Natural killer cell treated with Interleukin-12 subunit alpha and Interleukin-12 subunit beta and Interleukin-15 and Interleukin-18, amount 100 ng/mL, for 72 hours (primary cell): ENCODE data around the gene WDR89. TPM values are rescaled to one million over a fixed set of nuclear protein-coding genes. Genes with fewer than 3 reads are reported as not detected.
A peak's percentile ranks its signal among the peaks of the same experiment; 100 is the strongest.

Source experiments
- ATAC-seq, 2 donors: fragments of 150-1000 bp; cut with Tn5 transposase in 1 of 2; sonication (Bioruptor Pico), chemical (Tn5 transposase) in 1 of 2; 2 replicates each; pipeline ENCODE4 v1.10.0; 2021
- DNase-seq: peaks from one replicate; pipeline ENCODE4 v3.0.0; 2022; ENCODE audit warnings: low spot score
- H3K27ac Mint-ChIP-seq, 2 donors: 1 replicate in 1 of 2; 2 replicates in 1 of 2; pipeline ENCODE4 v1.8.0; 2022; ENCODE audit warnings: mixed read lengths in 2 of 2, mild to moderate bottlenecking in 1 of 2, moderate library complexity in 1 of 2
- H3K27me3 Mint-ChIP-seq, 2 donors: 1 replicate in 1 of 2; 2 replicates in 1 of 2; pipeline ENCODE4 v1.8.0; 2022; ENCODE audit warnings: mixed read lengths in 2 of 2
- H3K36me3 Mint-ChIP-seq: one replicate; pipeline ENCODE4 v1.8.0; 2022; ENCODE audit warnings: mixed read lengths
- H3K4me1 Mint-ChIP-seq, 2 donors: 1 replicate in 1 of 2; 2 replicates in 1 of 2; pipeline ENCODE4 v1.8.0; 2022; ENCODE audit warnings: low read depth in 2 of 2, mixed read lengths in 2 of 2, mild to moderate bottlenecking in 1 of 2
- H3K4me3 Mint-ChIP-seq: one replicate; pipeline ENCODE4 v1.8.0; 2022; ENCODE audit warnings: mixed read lengths
- H3K9me3 Mint-ChIP-seq: 2 replicates; pipeline ENCODE4 v1.8.0; 2022; ENCODE audit warnings: mixed read lengths
- total RNA-seq, 2 donors: library from RNA; stranded (reverse); gene quantifications; one replicate each; pipeline ENCODE4 v1.2.3, GENCODE V29; 2022

The WDR89 gene
- total RNA-seq, result 10 to 100 TPM; 22.3 to 22.7 TPM

DNA sequence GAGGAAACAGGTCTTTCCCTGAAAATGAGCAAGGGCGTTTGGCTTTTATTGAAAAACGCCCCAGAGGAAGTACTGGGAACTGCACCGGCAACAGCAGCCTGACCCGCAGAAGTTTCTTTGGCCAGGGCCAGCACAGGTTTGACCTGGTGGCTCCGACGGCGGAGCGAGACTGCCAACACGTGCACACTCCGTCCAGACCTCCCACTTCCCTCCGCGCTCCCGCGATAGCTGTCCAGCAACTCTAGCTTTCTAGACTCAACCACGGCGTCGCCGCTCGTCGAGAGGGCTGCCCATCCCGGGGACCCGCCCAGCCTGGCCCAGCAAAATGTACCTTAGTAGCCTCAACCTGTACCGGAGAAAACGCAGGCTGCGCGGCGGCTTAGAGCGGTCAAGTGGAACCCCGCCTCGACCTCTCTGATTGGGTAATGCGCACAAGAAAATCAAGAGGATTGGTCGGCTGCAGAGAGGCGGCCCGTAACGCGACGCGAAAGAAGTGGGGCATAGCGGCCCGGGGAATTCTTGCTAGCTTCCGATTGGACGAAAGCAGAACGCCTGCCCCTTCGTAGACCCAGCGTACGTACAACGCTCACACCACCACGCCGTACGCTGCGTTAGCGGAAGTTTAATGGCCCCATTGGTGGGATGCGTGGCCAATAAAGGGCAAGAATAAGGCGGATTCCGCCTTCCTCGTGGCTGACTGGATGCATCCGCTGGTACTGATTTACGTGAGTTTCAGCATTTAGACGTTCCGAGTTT is at the start of gene WDR89:
Gene WDR89 (minus strand): TSS at position 399 of the 756 bp plus-strand sequence. CDS start 41,929 bp downstream, outside the sequence.
- DNase-seq, result peak; percentile 98
- Mint-ChIP-seq H3K36me3 (peaks cover 10% of the 10 kb centered on the region), H3K27me3 (no peaks in the 10 kb centered on the region)

DNA sequence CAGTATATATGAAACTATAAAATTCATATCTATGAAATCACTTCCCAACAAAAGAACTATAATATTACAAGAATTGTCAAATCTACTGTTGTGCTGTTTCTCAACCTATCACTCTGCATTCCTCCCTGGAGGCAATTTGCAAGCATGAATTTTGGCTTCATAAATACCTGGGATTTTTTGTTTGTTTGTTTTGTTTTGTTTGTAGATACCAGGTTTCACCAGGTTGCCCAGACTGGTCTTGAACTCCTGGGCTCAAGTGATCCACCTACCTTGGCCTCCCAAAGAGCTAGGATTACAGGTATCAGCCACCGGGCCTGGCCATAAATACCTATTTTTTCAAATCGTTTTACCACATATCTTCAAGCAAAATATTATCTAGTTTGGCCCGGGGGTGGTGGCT is 47.5 kb upstream of the WDR89 start:
- ATAC-seq, result no peak
- Mint-ChIP-seq H3K4me1 (no peaks in the 10 kb centered on the region), H3K9me3 (no peaks in the 10 kb centered on the region), H3K27ac (no peak overlapping the region), H3K4me3 (no peak overlapping the region), H3K27me3 (no peaks in the 10 kb centered on the region), H3K36me3 (no peaks in the 10 kb centered on the region)
- no peak for DNase-seq

More for the DNA sequence above, at the start of gene WDR89:
- Mint-ChIP-seq H3K4me3 (peak within 1 kb of the TSS; percentile 89), H3K27ac (peak within 1 kb of the TSS; percentile 89 to 97), H3K9me3 (peaks cover 3% of the 10 kb centered on the region), H3K4me1 (peaks cover 16 to 22% of the 10 kb centered on the region in 2 donors)
- peak; percentile 95 for ATAC-seq

GRCh38 chr14:63686926-63687325 is 45.3 kb upstream of the WDR89 start:
- Mint-ChIP-seq H3K9me3 (no peaks in the 10 kb centered on the region), H3K4me3 (no peak overlapping the region)

DNA sequence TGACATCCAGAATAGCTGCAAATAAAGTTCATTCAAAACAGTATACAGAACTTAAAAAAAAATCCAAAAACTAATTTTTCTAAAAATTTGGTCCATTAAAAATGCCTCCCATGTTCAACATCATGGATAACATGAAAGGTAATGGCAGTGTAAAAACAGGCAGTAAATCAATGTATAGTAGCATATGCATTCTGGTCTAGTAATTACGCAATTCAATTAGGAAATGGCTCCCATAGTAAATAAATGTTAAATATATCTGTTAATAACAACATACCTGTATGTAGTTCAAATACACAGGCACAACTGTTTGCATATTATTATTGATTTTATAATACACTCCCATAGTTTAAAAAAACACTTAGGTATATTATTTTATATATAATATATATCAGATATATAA is 43.7 kb upstream of the WDR89 start:
- no peak for ATAC-seq

More at GRCh38 chr14:63686926-63687325, 45.3 kb upstream of the WDR89 start:
- Mint-ChIP-seq H3K27me3 (no peaks in the 10 kb centered on the region), H3K36me3 (no peaks in the 10 kb centered on the region), H3K4me1 (no peaks in the 10 kb centered on the region), H3K27ac (no peak overlapping the region)
- ATAC-seq (no peak), DNase-seq (no peak)

DNA sequence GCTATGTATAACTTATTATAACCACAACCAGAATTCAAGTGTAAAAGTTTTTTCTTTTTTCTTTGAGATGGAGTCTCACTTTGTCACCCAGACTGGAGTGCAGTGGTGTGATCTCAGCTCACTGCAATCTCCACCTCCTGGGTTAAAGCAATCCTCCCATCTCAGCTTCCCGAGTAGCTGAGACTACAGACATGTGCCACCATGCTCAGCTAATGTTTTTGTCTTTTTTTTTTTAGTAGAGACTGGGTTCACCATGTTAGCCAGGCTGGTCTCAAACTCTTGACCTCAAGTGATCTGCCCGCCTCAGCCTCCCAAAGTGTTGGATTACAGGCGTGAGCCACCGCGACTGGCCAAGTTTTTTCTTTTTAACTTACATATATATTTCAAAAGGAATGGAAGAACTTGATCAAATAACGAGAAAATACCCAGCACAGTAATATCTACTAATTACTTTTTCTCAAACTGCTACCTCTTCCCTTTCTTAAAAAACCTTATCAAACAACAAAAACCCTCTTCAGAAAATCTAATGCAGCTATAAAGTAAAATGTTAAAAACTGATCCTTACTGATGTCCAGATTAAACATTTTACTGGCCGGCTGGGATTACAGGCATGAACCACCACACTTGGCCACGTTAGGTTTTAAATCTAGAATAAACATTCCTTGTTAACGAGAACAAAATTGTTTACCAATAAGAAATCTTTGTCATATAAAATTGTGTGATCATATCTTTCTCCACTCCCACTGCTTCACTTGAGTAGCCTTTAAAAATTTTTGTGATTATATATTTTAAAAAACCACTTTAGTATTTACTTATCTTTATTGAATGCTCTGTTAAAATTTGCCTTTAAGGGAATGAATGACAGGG is 41.3 kb upstream of the WDR89 start:
- no peak overlapping the region for H3K27ac Mint-ChIP-seq
- no peaks in the 10 kb centered on the region for H3K9me3 Mint-ChIP-seq
- no peak for DNase-seq
- no peaks in the 10 kb centered on the region for H3K36me3 Mint-ChIP-seq
- no peak overlapping the region for H3K4me3 Mint-ChIP-seq
- no peaks in the 10 kb centered on the region for H3K27me3 Mint-ChIP-seq
- H3K4me1 Mint-ChIP-seq, result no peaks in the 10 kb centered on the region
- no peak for ATAC-seq

More for the DNA sequence above, 43.7 kb upstream of the WDR89 start:
- no peaks in the 10 kb centered on the region for H3K9me3 Mint-ChIP-seq
- no peaks in the 10 kb centered on the region for H3K4me1 Mint-ChIP-seq
- no peaks in the 10 kb centered on the region for H3K27me3 Mint-ChIP-seq
- DNase-seq, result no peak
- no peak overlapping the region for H3K27ac Mint-ChIP-seq
- H3K36me3 Mint-ChIP-seq, result no peaks in the 10 kb centered on the region
- no peak overlapping the region for H3K4me3 Mint-ChIP-seq

- DNase-seq (no peak), ATAC-seq (no peak)
- no peaks in the 10 kb centered on the region for H3K27me3 Mint-ChIP-seq
- no peaks in the 10 kb centered on the region for H3K36me3 Mint-ChIP-seq
- no peak overlapping the region for H3K27ac Mint-ChIP-seq
- H3K4me1 Mint-ChIP-seq, result no peaks in the 10 kb centered on the region
- no peaks in the 10 kb centered on the region for H3K9me3 Mint-ChIP-seq
- H3K4me3 Mint-ChIP-seq, result no peak overlapping the region
These were observed 36.9 kb upstream of the WDR89 start for GRCh38 chr14:63678536-63678935.

DNA sequence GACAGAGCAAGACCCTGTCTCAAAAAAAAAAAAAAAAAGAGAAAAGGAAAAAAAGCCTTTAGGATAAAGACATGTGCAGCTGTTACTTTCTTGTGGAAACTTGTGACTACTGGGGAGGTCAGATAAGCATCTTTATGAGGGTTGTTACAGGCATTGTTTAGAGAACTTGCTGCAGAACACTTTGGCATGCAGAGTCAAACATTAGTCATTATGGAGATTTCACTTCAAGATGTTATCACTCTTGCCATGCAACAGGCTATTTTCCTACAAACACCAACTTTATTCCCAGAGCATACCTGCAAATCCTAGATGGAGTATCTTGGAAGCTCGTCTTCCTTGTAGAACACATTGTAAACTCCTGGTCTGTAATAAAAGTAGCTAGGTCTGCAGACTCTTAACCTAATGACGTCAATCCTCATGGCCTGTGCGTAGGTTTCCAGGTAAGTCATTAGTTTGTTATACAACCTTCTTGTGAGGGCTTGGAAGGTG is 36.3 kb upstream of the WDR89 start:
- no peaks in the 10 kb centered on the region for H3K36me3 Mint-ChIP-seq
- H3K27me3 Mint-ChIP-seq, result no peaks in the 10 kb centered on the region
- ATAC-seq (no peak), DNase-seq (no peak)
- H3K4me1 Mint-ChIP-seq, result no peaks in the 10 kb centered on the region
- H3K9me3 Mint-ChIP-seq, result no peaks in the 10 kb centered on the region
- H3K4me3 Mint-ChIP-seq, result no peak overlapping the region
- H3K27ac Mint-ChIP-seq, result no peak overlapping the region

GRCh38 chr14:63676615-63677014 is 34.9 kb upstream of the WDR89 start:
- Mint-ChIP-seq H3K27ac (no peak overlapping the region), H3K9me3 (no peaks in the 10 kb centered on the region), H3K4me3 (no peak overlapping the region), H3K27me3 (no peaks in the 10 kb centered on the region), H3K4me1 (no peaks in the 10 kb centered on the region), H3K36me3 (no peaks in the 10 kb centered on the region)
- ATAC-seq (no peak), DNase-seq (no peak)

- H3K4me1 Mint-ChIP-seq, result no peaks in the 10 kb centered on the region
These were observed 32.3 kb upstream of the WDR89 start for GRCh38 chr14:63673886-63674497.

GRCh38 chr14:63673255-63673654 is 31.6 kb upstream of the WDR89 start:
- no peaks in the 10 kb centered on the region for H3K9me3 Mint-ChIP-seq
- no peak overlapping the region for H3K27ac Mint-ChIP-seq

More at GRCh38 chr14:63673886-63674497, 32.3 kb upstream of the WDR89 start:
- DNase-seq (no peak), ATAC-seq (no peak)
- Mint-ChIP-seq H3K36me3 (no peaks in the 10 kb centered on the region), H3K4me3 (no peak overlapping the region), H3K27me3 (no peaks in the 10 kb centered on the region), H3K27ac (no peak overlapping the region), H3K9me3 (no peaks in the 10 kb centered on the region)

DNA sequence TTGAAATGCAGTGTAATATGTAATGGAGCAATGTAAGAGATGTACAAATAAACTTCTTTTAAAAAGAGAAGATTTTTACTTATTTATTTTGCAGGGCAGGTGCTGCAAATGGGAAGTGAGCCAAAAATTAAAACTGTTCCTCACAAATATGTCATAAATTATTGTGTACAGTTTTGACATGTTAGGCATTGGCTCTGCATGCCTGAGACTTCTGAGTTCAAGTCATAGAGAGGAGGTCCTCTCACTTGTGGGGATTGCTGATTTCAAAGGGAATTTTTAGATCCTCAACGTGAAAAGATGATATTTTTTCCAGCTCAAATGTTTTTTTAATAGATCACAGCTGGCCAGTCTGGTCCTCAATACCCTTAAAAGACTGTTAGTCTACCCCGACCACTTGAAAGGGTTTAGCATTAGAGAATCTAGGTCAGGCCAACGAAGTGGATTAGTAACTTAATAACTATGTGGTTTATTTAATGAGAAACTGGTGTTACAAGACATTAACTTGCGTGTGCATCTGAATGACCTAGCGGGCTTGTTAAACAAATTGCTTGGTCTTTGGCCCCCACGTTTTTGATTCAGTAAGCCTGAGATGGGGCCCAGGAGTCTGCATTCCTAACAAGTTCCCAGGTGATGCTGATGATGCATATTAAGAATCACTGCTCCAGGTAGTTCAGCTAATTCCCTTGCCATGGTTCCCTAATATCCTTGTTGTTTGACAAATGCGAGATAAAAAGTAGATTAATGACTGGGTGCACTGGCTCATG is 30.9 kb upstream of the WDR89 start:
- ATAC-seq (no peak), DNase-seq (no peak)
- no peaks in the 10 kb centered on the region for H3K36me3 Mint-ChIP-seq
- H3K9me3 Mint-ChIP-seq, result no peaks in the 10 kb centered on the region
- no peak overlapping the region for H3K27ac Mint-ChIP-seq
- no peaks in the 10 kb centered on the region for H3K27me3 Mint-ChIP-seq
- H3K4me1 Mint-ChIP-seq, result no peaks in the 10 kb centered on the region
- no peak overlapping the region for H3K4me3 Mint-ChIP-seq

More at GRCh38 chr14:63673255-63673654, 31.6 kb upstream of the WDR89 start:
- Mint-ChIP-seq H3K4me3 (no peak overlapping the region), H3K4me1 (no peaks in the 10 kb centered on the region), H3K36me3 (no peaks in the 10 kb centered on the region), H3K27me3 (no peaks in the 10 kb centered on the region)
- DNase-seq, result no peak
- ATAC-seq, result no peak

- Mint-ChIP-seq H3K27ac (no peak overlapping the region), H3K9me3 (no peaks in the 10 kb centered on the region), H3K4me1 (no peaks in the 10 kb centered on the region), H3K27me3 (no peaks in the 10 kb centered on the region), H3K36me3 (no peaks in the 10 kb centered on the region), H3K4me3 (no peak overlapping the region)
- ATAC-seq, result no peak
- DNase-seq, result no peak
These were observed 30.3 kb upstream of the WDR89 start for GRCh38 chr14:63671987-63672386.

GRCh38 chr14:63670692-63671091 is 29.0 kb upstream of the WDR89 start:
- H3K27ac Mint-ChIP-seq, result no peak overlapping the region
- H3K9me3 Mint-ChIP-seq, result no peaks in the 10 kb centered on the region
- DNase-seq, result no peak
- no peaks in the 10 kb centered on the region for H3K27me3 Mint-ChIP-seq
- ATAC-seq, result no peak
- no peaks in the 10 kb centered on the region for H3K36me3 Mint-ChIP-seq
- H3K4me3 Mint-ChIP-seq, result no peak overlapping the region
- no peaks in the 10 kb centered on the region for H3K4me1 Mint-ChIP-seq
